GM12891 (cell line): ENCODE results near the gene AATK.

ENCODE experiments used
- PAX5 ChIP-seq: IDR thresholded peaks from 2 replicates; pipeline ENCODE4 v1.6.1; 2011; ENCODE audit warnings: low read length, moderate library complexity, mild to moderate bottlenecking; ENCODE audit not compliant: insufficient read depth, severe bottlenecking
- POLR2A ChIP-seq: IDR thresholded peaks from 2 replicates; pipeline ENCODE4 v1.6.1; 2011; ENCODE audit warnings: low read depth, low read length, control low read depth
- POLR2AphosphoS5 ChIP-seq: IDR thresholded peaks from 2 replicates; pipeline ENCODE4 v1.6.1; 2011; ENCODE audit warnings: low read depth, low read length, control low read depth
- POU2F2 ChIP-seq: IDR thresholded peaks from 2 replicates; pipeline ENCODE4 v1.6.1; 2011; ENCODE audit warnings: low read depth, mild to moderate bottlenecking, control low read depth, low read length, moderate library complexity
- SPI1 ChIP-seq: IDR thresholded peaks from 2 replicates; pipeline ENCODE4 v1.6.1; 2011; ENCODE audit warnings: low read depth, low read length, control low read depth
- TAF1 ChIP-seq: IDR thresholded peaks from 2 replicates; pipeline ENCODE4 v1.6.1; 2011; ENCODE audit warnings: low read depth, low read length, control low read depth

DNA sequence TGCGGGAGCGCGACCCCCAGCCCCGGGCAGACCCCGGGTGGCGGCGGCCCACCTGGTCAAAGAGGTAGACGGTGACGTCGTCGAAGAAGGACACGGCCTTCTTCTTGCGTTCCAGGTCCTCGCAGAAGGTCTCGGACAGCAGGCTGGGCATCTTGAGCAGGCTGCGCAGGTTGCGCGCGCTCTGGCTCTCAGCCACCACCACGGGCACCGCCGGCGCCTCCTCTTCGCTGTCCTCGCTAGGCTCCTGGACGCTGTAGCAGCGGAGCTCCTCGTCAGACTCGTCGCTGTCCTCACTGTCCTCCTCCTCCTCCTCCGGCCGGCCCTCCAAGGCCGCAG, 45.9 kb downstream of the AATK start:
- TF ChIP-seq POLR2AphosphoS5 (no peak), TAF1 (no peak), POLR2A (no peak), SPI1 (no peak), POU2F2 (no peak), PAX5 (no peak)
